ENCODE measurements around the gene CNTF.
A peak's percentile ranks its signal among the peaks of the same experiment; 100 is the strongest.
"Not testable (repeated sequence)": the region's sequence is repeated elsewhere in the genome, so short reads cannot be mapped to it uniquely, and the experiment has no call there.

Gene CNTF

GRCh38 chr11:58622344-58622743 is at the start of gene CNTF:
TSS of gene CNTF (plus strand) at chr11:58622665. CDS start at chr11:58622753, 88 bp downstream.
- no peak within 1 kb of the TSS for H3K9ac ChIP-seq (ENCODE audit: insufficient read length)
- no peak within 1 kb of the TSS for H3K4me3 ChIP-seq
- H3K9me3 ChIP-seq (ENCODE audit: low read depth, low read length) = no peaks in the 10 kb centered on the region
- no peak within 1 kb of the TSS for H3K27ac ChIP-seq
- DNase-seq (ENCODE audit: low read depth, low spot score) = no peak
- H3K36me3 ChIP-seq (ENCODE audit: insufficient read depth, low read length) = peaks cover 80% of the 10 kb centered on the region
- TF ChIP-seq POLR2AphosphoS5 (IDR thresholded peaks at IDR 0.05; ENCODE audit: borderline replicate concordance, low read depth, low read length) (no peak), EZH2 (IDR thresholded peaks at IDR 0.05) (no peak), FOXP2 (optimal IDR thresholded peaks at IDR 0.05; ENCODE audit: control extremely low read depth, extremely low read length, insufficient read depth) (no peak)

GRCh38 chr11:58572906-58573305 is 49.6 kb upstream of the CNTF start:
- H3K9me3 ChIP-seq (ENCODE audit: low read depth, low read length); H3K4me3 ChIP-seq; DNase-seq (ENCODE audit: low read depth, low spot score); H3K27ac ChIP-seq; H3K9ac ChIP-seq (ENCODE audit: insufficient read length); H3K36me3 ChIP-seq (ENCODE audit: insufficient read depth, low read length): not testable (repeated sequence)

- Histone ChIP-seq H3K27ac (peak overlapping the region; percentile 30; the same call in 1 of the 2 replicates), H3K9me3 (ENCODE audit: low read depth, low read length) (no peaks in the 10 kb centered on the region), H3K4me3 (no peak overlapping the region), H3K36me3 (ENCODE audit: insufficient read depth, low read length) (no peaks in the 10 kb centered on the region), H3K9ac (ENCODE audit: insufficient read length) (no peak overlapping the region)
- DNase-seq (ENCODE audit: low read depth, low spot score) = no peak
- TF ChIP-seq FOXP2 (optimal IDR thresholded peaks at IDR 0.05; ENCODE audit: control extremely low read depth, extremely low read length, insufficient read depth) = no peak
- no peak for TF ChIP-seq EZH2 (IDR thresholded peaks at IDR 0.05)
- no peak for TF ChIP-seq POLR2AphosphoS5 (IDR thresholded peaks at IDR 0.05; ENCODE audit: borderline replicate concordance, low read depth, low read length)
Observed at GRCh38 chr11:58573451-58574104, 48.9 kb upstream of the CNTF start.

- TF ChIP-seq FOXP2 (optimal IDR thresholded peaks at IDR 0.05; ENCODE audit: control extremely low read depth, extremely low read length, insufficient read depth) (no peak), EZH2 (IDR thresholded peaks at IDR 0.05) (no peak)
- Histone ChIP-seq H3K4me3 (no peak overlapping the region), H3K9me3 (ENCODE audit: low read depth, low read length) (no peaks in the 10 kb centered on the region), H3K9ac (ENCODE audit: insufficient read length) (no peak overlapping the region), H3K27ac (no peak overlapping the region), H3K36me3 (ENCODE audit: insufficient read depth, low read length) (no peaks in the 10 kb centered on the region)
- no peak for DNase-seq (ENCODE audit: low read depth, low spot score)
Observed at GRCh38 chr11:58574881-58575280, 47.6 kb upstream of the CNTF start.

GRCh38 chr11:58575377-58576020 is 47.0 kb upstream of the CNTF start, which contains the start of gene LPXN:
TSS of gene LPXN (minus strand) at chr11:58575856. CDS start at chr11:58575772, 84 bp downstream.
- Histone ChIP-seq H3K27ac (0 out of 2 replicates have a peak within 1 kb of the TSS, but pooled peaks have one; percentile 99), H3K36me3 (ENCODE audit: insufficient read depth, low read length) (peaks cover 4% of the 10 kb centered on the region; the same call in 1 of the 2 replicates), H3K9me3 (ENCODE audit: low read depth, low read length) (no peaks in the 10 kb centered on the region), H3K9ac (ENCODE audit: insufficient read length) (peak within 1 kb of the TSS; percentile 97), H3K4me3 (no peak within 1 kb of the TSS; the same call in 1 of the 2 replicates)
- TF ChIP-seq EZH2 (IDR thresholded peaks at IDR 0.05) = no peak
- no peak for TF ChIP-seq FOXP2 (optimal IDR thresholded peaks at IDR 0.05; ENCODE audit: control extremely low read depth, extremely low read length, insufficient read depth)
- TF ChIP-seq POLR2AphosphoS5 (IDR thresholded peaks at IDR 0.05; ENCODE audit: borderline replicate concordance, low read depth, low read length) = no peak
- no peak for DNase-seq (ENCODE audit: low read depth, low spot score)

GRCh38 chr11:58576887-58577471 is 45.5 kb upstream of the CNTF start:
- peak overlapping the region; percentile 97 for H3K9ac ChIP-seq (ENCODE audit: insufficient read length)
- H3K9me3 ChIP-seq (ENCODE audit: low read depth, low read length) = no peaks in the 10 kb centered on the region
- no peak for DNase-seq (ENCODE audit: low read depth, low spot score)
- H3K27ac ChIP-seq = peak overlapping the region; percentile 99
- peaks cover 16% of the 10 kb centered on the region for H3K36me3 ChIP-seq (ENCODE audit: insufficient read depth, low read length)
- no peak for TF ChIP-seq FOXP2 (optimal IDR thresholded peaks at IDR 0.05; ENCODE audit: control extremely low read depth, extremely low read length, insufficient read depth)
- TF ChIP-seq POLR2AphosphoS5 (IDR thresholded peaks at IDR 0.05; ENCODE audit: borderline replicate concordance, low read depth, low read length) = no peak
- no peak for TF ChIP-seq EZH2 (IDR thresholded peaks at IDR 0.05)
- H3K4me3 ChIP-seq = peak overlapping the region; percentile 93

- H3K9ac ChIP-seq (ENCODE audit: insufficient read length) = peak overlapping the region; percentile 97
- peak overlapping the region; percentile 99 for H3K27ac ChIP-seq
- TF ChIP-seq POLR2AphosphoS5 (IDR thresholded peaks at IDR 0.05; ENCODE audit: borderline replicate concordance, low read depth, low read length) = peak; percentile 80; the same call in 1 of the 2 replicates
- TF ChIP-seq EZH2 (IDR thresholded peaks at IDR 0.05) = no peak
- no peak for TF ChIP-seq FOXP2 (optimal IDR thresholded peaks at IDR 0.05; ENCODE audit: control extremely low read depth, extremely low read length, insufficient read depth)
- H3K36me3 ChIP-seq (ENCODE audit: insufficient read depth, low read length) = peaks cover 22% of the 10 kb centered on the region
- DNase-seq (ENCODE audit: low read depth, low spot score) = no peak
- H3K9me3 ChIP-seq (ENCODE audit: low read depth, low read length) = no peaks in the 10 kb centered on the region
- peak overlapping the region; percentile 93 for H3K4me3 ChIP-seq
Observed at GRCh38 chr11:58577555-58578135, 44.8 kb upstream of the CNTF start.

GRCh38 chr11:58578136-58578634 is 44.3 kb upstream of the CNTF start:
- peak overlapping the region; percentile 97 for H3K9ac ChIP-seq (ENCODE audit: insufficient read length)
- no peak; the same call in 1 of the 2 replicates for TF ChIP-seq POLR2AphosphoS5 (IDR thresholded peaks at IDR 0.05; ENCODE audit: borderline replicate concordance, low read depth, low read length)
- TF ChIP-seq FOXP2 (optimal IDR thresholded peaks at IDR 0.05; ENCODE audit: control extremely low read depth, extremely low read length, insufficient read depth) = peak; percentile 87
- no peak for TF ChIP-seq EZH2 (IDR thresholded peaks at IDR 0.05)
- no peaks in the 10 kb centered on the region for H3K9me3 ChIP-seq (ENCODE audit: low read depth, low read length)
- H3K27ac ChIP-seq = peak overlapping the region; percentile 99
- peak overlapping the region; percentile 93 for H3K4me3 ChIP-seq
- peaks cover 28% of the 10 kb centered on the region for H3K36me3 ChIP-seq (ENCODE audit: insufficient read depth, low read length)
- DNase-seq (ENCODE audit: low read depth, low spot score) = peak; percentile 97

Measured in SK-N-MC (cell line).